ENCODE measurements around the gene NEGR1. TPM values are rescaled to one million over a fixed set of nuclear protein-coding genes. Genes with fewer than 3 reads are reported as not detected.

The NEGR1 gene
- total and polyA plus RNA-seq, 4 donors, result 0.86 to 7.3 (median 2.5) TPM

GRCh38 chr1:71438626-71439025, 843.7 kb downstream of the NEGR1 start:
- no peak overlapping the region for H3K27ac ChIP-seq (ENCODE audit: low read depth in 1 of 2, low read length in 1 of 2)
- peaks cover 0 to 6% (median 0%) of the 10 kb centered on the region in 5 donors for H3K4me1 ChIP-seq (ENCODE audit: control insufficient read depth in 5 of 5, insufficient read depth in 5 of 5, low read length in 5 of 5)
- DNase-seq, result no peak

DNA sequence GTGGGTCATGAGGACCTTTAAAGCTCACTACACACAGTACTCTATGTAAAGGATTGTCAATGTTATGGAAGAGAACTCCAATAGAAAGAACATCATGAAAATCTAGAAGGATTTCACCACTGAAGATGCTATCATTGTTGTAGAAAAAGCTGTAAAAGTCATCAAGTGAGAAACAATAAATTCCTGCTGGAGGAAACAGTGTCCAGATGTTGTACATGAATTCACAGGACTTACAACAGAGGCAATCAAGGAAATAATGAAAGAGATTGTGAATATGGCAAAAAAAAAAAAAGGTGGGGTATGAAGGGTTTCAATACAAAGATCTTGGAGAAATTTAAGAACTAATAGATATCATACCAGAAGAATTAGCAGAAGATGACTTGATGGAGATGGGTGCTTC, 846.4 kb downstream of the NEGR1 start:
- no peak overlapping the region for H3K9ac ChIP-seq (ENCODE audit: insufficient read depth in 1 of 2, low read length in 2 of 2)
- no peak for ATAC-seq (ENCODE audit: insufficient read depth, low FRiP score)

More at GRCh38 chr1:71438626-71439025, 843.7 kb downstream of the NEGR1 start:
- Histone ChIP-seq H3K9me3 (ENCODE audit: control insufficient read depth in 4 of 4, insufficient read depth in 3 of 4, low read length in 3 of 4) (peaks cover 0 to 3% (median 0%) of the 10 kb centered on the region in 4 donors), H3K36me3 (ENCODE audit: control insufficient read depth in 4 of 4, insufficient read depth in 4 of 4, low read length in 4 of 4) (no peaks in the 10 kb centered on the region), H3K27me3 (ENCODE audit: control insufficient read depth in 3 of 3, insufficient read depth in 3 of 3, low read length in 2 of 3) (no peaks in the 10 kb centered on the region), H3K4me3 (no peak overlapping the region), H3K9ac (ENCODE audit: insufficient read depth in 1 of 2, low read length in 2 of 2) (no peak overlapping the region)
- WGBS, 2 donors, result 73 to 77% methylated on average over 2 of the region's 2 CpGs
- TF ChIP-seq, protein P1, sequence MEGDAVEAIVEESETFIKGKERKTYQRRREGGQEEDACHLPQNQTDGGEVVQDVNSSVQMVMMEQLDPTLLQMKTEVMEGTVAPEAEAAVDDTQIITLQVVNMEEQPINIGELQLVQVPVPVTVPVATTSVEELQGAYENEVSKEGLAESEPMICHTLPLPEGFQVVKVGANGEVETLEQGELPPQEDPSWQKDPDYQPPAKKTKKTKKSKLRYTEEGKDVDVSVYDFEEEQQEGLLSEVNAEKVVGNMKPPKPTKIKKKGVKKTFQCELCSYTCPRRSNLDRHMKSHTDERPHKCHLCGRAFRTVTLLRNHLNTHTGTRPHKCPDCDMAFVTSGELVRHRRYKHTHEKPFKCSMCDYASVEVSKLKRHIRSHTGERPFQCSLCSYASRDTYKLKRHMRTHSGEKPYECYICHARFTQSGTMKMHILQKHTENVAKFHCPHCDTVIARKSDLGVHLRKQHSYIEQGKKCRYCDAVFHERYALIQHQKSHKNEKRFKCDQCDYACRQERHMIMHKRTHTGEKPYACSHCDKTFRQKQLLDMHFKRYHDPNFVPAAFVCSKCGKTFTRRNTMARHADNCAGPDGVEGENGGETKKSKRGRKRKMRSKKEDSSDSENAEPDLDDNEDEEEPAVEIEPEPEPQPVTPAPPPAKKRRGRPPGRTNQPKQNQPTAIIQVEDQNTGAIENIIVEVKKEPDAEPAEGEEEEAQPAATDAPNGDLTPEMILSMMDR (IDR thresholded peaks at IDR 0.05; ENCODE audit: control extremely low read depth, extremely low read depth), result no peak
- ATAC-seq (ENCODE audit: insufficient read depth, low FRiP score), result no peak

GRCh38 chr1:71434240-71434639, 848.1 kb downstream of the NEGR1 start:
- ATAC-seq (ENCODE audit: insufficient read depth, low FRiP score), result no peak
- TF ChIP-seq, protein P1 (IDR thresholded peaks at IDR 0.05; ENCODE audit: control extremely low read depth, extremely low read depth), result no peak

More for the DNA sequence above, 846.4 kb downstream of the NEGR1 start:
- Histone ChIP-seq H3K27me3 (ENCODE audit: control insufficient read depth in 3 of 3, insufficient read depth in 3 of 3, low read length in 2 of 3) (no peaks in the 10 kb centered on the region), H3K4me3 (no peak overlapping the region), H3K9me3 (ENCODE audit: control insufficient read depth in 4 of 4, insufficient read depth in 3 of 4, low read length in 3 of 4) (peaks cover 0 to 3% (median 0%) of the 10 kb centered on the region in 4 donors), H3K27ac (ENCODE audit: low read depth in 1 of 2, low read length in 1 of 2) (no peak overlapping the region), H3K36me3 (ENCODE audit: control insufficient read depth in 4 of 4, insufficient read depth in 4 of 4, low read length in 4 of 4) (no peaks in the 10 kb centered on the region), H3K4me1 (ENCODE audit: control insufficient read depth in 5 of 5, insufficient read depth in 5 of 5, low read length in 5 of 5) (peaks cover 0 to 6% (median 0%) of the 10 kb centered on the region in 5 donors)
- peak in 2 of 3 donors; percentile 13 to 70 for DNase-seq
- TF ChIP-seq, protein P1 (IDR thresholded peaks at IDR 0.05; ENCODE audit: control extremely low read depth, extremely low read depth), result no peak

GRCh38 chr1:71428029-71428428, 854.3 kb downstream of the NEGR1 start:
- 63 to 84% methylated on average over 1 of the region's 1 CpG for WGBS, 2 donors
- TF ChIP-seq, protein P1 (IDR thresholded peaks at IDR 0.05; ENCODE audit: control extremely low read depth, extremely low read depth), result no peak
- H3K36me3 ChIP-seq (ENCODE audit: control insufficient read depth in 4 of 4, insufficient read depth in 4 of 4, low read length in 4 of 4), result no peaks in the 10 kb centered on the region
- DNase-seq (no peak), ATAC-seq (ENCODE audit: insufficient read depth, low FRiP score) (no peak)
- H3K4me3 ChIP-seq, result no peak overlapping the region
- no peaks in the 10 kb centered on the region for H3K9me3 ChIP-seq (ENCODE audit: control insufficient read depth in 4 of 4, insufficient read depth in 3 of 4, low read length in 3 of 4)
- H3K4me1 ChIP-seq (ENCODE audit: control insufficient read depth in 5 of 5, insufficient read depth in 5 of 5, low read length in 5 of 5), result no peaks in the 10 kb centered on the region
- H3K27ac ChIP-seq (ENCODE audit: low read depth in 1 of 2, low read length in 1 of 2), result no peak overlapping the region
- no peak overlapping the region for H3K9ac ChIP-seq (ENCODE audit: insufficient read depth in 1 of 2, low read length in 2 of 2)
- H3K27me3 ChIP-seq (ENCODE audit: control insufficient read depth in 3 of 3, insufficient read depth in 3 of 3, low read length in 2 of 3), result no peaks in the 10 kb centered on the region

More at GRCh38 chr1:71434240-71434639, 848.1 kb downstream of the NEGR1 start:
- DNase-seq, result no peak
- H3K9me3 ChIP-seq (ENCODE audit: control insufficient read depth in 4 of 4, insufficient read depth in 3 of 4, low read length in 3 of 4), result peaks cover 0 to 3% (median 0%) of the 10 kb centered on the region in 4 donors
- H3K4me3 ChIP-seq, result no peak overlapping the region
- H3K9ac ChIP-seq (ENCODE audit: insufficient read depth in 1 of 2, low read length in 2 of 2), result no peak overlapping the region
- no peaks in the 10 kb centered on the region for H3K27me3 ChIP-seq (ENCODE audit: control insufficient read depth in 3 of 3, insufficient read depth in 3 of 3, low read length in 2 of 3)
- WGBS, 2 donors, result 80 to 90% methylated on average over 1 of the region's 1 CpG
- no peak overlapping the region for H3K27ac ChIP-seq (ENCODE audit: low read depth in 1 of 2, low read length in 1 of 2)
- H3K4me1 ChIP-seq (ENCODE audit: control insufficient read depth in 5 of 5, insufficient read depth in 5 of 5, low read length in 5 of 5), result peaks cover 0 to 6% (median 0%) of the 10 kb centered on the region in 5 donors
- H3K36me3 ChIP-seq (ENCODE audit: control insufficient read depth in 4 of 4, insufficient read depth in 4 of 4, low read length in 4 of 4), result no peaks in the 10 kb centered on the region

Measured in lung (tissue), 12 donors.